Neural cell (in vitro differentiated cells): ENCODE data around the gene ABL2.

Source experiments
- EP300 ChIP-seq: fragments of 450-650 bp; conservative IDR thresholded peaks from 2 replicates; pipeline ENCODE4 v1.6.1; 2014; ENCODE audit warnings: antibody characterized with exemption, mild to moderate bottlenecking, moderate library complexity; ENCODE audit not compliant: poor library complexity, severe bottlenecking
- EZH2 ChIP-seq: fragments of 200-600, 300-800 bp; shearing (Covaris generic), sonication (generic); IDR thresholded peaks from 2 replicates; pipeline ENCODE4 v1.6.1; 2014; ENCODE audit warnings: antibody characterized with exemption, low read length, borderline replicate concordance, mild to moderate bottlenecking; ENCODE audit not compliant: insufficient read depth, poor library complexity, severe bottlenecking
- POLR2AphosphoS5 ChIP-seq: IDR thresholded peaks from 2 replicates; pipeline ENCODE4 v1.6.1; 2012
- RAD21 ChIP-seq: fragments of 450-650 bp; conservative IDR thresholded peaks from 2 replicates; pipeline ENCODE4 v1.6.1; 2014; ENCODE audit warnings: antibody characterized with exemption, mild to moderate bottlenecking, moderate library complexity
- TAF1 ChIP-seq: IDR thresholded peaks from 2 replicates; pipeline ENCODE4 v1.6.1; 2012; ENCODE audit warnings: low read depth
- TF ChIP-seq, protein P1 (sequence below): IDR thresholded peaks from 2 replicates; pipeline ENCODE4 v1.6.1; 2012; ENCODE audit warnings: borderline replicate concordance
- TF ChIP-seq, protein P2 (sequence below): fragments of 450-650 bp; IDR thresholded peaks from 2 replicates; pipeline ENCODE4 v1.5.1; 2014; ENCODE audit warnings: antibody characterized with exemption, mild to moderate bottlenecking, moderate library complexity; ENCODE audit not compliant: poor library complexity, severe bottlenecking

DNA sequence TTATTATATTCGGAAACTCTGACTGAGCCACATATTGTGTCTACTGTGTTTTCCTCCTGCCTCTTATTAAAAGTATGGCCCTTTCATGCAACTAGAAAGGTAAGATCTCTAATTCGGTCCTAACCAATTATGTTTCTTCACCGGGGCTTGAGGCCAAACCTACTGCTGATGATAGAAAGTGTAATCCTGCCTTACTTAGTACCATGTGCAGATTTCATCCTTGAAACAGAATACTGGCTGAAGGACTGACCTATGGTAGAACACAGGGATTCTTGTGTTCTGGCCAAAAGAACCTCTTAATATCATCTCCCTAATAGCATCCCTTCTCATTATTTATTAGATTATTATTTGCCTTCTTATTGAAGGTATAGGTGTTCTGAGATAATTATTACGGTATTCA is 75.0 kb downstream of the ABL2 start:
- TF ChIP-seq, protein P1, sequence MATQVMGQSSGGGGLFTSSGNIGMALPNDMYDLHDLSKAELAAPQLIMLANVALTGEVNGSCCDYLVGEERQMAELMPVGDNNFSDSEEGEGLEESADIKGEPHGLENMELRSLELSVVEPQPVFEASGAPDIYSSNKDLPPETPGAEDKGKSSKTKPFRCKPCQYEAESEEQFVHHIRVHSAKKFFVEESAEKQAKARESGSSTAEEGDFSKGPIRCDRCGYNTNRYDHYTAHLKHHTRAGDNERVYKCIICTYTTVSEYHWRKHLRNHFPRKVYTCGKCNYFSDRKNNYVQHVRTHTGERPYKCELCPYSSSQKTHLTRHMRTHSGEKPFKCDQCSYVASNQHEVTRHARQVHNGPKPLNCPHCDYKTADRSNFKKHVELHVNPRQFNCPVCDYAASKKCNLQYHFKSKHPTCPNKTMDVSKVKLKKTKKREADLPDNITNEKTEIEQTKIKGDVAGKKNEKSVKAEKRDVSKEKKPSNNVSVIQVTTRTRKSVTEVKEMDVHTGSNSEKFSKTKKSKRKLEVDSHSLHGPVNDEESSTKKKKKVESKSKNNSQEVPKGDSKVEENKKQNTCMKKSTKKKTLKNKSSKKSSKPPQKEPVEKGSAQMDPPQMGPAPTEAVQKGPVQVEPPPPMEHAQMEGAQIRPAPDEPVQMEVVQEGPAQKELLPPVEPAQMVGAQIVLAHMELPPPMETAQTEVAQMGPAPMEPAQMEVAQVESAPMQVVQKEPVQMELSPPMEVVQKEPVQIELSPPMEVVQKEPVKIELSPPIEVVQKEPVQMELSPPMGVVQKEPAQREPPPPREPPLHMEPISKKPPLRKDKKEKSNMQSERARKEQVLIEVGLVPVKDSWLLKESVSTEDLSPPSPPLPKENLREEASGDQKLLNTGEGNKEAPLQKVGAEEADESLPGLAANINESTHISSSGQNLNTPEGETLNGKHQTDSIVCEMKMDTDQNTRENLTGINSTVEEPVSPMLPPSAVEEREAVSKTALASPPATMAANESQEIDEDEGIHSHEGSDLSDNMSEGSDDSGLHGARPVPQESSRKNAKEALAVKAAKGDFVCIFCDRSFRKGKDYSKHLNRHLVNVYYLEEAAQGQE, result no peak
- no peak for TF ChIP-seq EP300
- TF ChIP-seq EZH2, result no peak
- TF ChIP-seq TAF1, result no peak
- no peak for TF ChIP-seq POLR2AphosphoS5
- TF ChIP-seq, protein P2, sequence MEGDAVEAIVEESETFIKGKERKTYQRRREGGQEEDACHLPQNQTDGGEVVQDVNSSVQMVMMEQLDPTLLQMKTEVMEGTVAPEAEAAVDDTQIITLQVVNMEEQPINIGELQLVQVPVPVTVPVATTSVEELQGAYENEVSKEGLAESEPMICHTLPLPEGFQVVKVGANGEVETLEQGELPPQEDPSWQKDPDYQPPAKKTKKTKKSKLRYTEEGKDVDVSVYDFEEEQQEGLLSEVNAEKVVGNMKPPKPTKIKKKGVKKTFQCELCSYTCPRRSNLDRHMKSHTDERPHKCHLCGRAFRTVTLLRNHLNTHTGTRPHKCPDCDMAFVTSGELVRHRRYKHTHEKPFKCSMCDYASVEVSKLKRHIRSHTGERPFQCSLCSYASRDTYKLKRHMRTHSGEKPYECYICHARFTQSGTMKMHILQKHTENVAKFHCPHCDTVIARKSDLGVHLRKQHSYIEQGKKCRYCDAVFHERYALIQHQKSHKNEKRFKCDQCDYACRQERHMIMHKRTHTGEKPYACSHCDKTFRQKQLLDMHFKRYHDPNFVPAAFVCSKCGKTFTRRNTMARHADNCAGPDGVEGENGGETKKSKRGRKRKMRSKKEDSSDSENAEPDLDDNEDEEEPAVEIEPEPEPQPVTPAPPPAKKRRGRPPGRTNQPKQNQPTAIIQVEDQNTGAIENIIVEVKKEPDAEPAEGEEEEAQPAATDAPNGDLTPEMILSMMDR, result no peak
- no peak for TF ChIP-seq RAD21
